Activated CD4-positive, alpha-beta T cell treated with anti-CD3 and anti-CD28 coated beads, Interleukin-2, amount 50 U/mL, for 48 hours (primary cell): ENCODE data around the gene WDFY3.

Experiments
- DNase-seq, 2 experiments: peaks; one replicate each; pipeline ENCODE4 v3.0.0-alpha.2; 2020

Gene WDFY3

DNA sequence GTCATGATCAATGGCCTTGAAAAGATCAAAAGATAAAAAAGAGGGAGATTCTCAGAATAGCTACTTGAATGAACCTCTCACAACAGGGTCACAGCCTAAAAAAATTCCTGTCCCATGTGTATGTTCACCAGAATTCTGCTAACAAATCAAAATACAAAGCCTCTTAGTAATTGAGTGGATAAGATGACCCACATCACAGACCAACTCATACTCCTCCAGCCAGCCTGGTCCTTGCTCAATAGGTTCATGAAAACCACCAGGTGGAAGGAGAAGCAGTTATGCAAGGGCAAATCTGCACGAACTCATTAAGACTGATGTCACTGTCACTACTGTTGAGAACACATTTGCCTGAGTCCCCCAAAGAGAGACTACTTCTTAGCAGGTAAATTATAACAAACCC, 21.5 kb downstream of the WDFY3 start:
- DNase-seq: no peak

- no peak for DNase-seq
These were observed 25.5 kb downstream of the WDFY3 start for GRCh38 chr4:84940960-84941359.

- DNase-seq: no peak
These were observed 27.4 kb downstream of the WDFY3 start for GRCh38 chr4:84939113-84939512.

- DNase-seq: no peak
These were observed 28.2 kb downstream of the WDFY3 start for GRCh38 chr4:84938316-84938715.

DNA sequence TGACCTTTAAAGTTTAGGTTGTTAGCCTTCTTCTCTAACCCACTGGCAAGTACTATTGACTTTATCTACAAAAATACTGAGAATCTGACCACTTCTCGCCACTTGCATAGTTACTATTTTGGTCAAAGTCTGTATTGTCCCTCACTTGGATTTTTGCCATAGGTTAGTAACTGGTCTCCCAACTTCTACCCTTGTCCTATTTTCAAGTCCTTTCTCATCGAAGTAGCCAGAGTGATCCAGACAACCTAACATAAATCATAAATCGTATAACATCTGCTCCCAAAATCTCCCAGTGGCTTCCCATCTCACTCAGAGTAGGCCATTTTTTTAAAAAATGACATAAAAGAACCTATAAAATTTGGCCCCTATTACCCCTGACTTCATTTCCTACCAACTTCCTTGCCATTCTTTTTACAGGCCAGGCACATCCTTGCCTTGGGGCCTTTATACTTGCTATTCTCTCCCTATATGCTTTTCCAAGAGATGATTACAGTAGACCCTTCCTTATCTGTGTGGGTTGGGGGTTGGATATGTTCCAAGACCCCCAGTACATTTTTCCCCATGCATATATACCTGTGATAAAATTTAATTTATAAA, 29.0 kb downstream of the WDFY3 start:
- no peak for DNase-seq

- DNase-seq: no peak
These were observed 30.4 kb downstream of the WDFY3 start for GRCh38 chr4:84936123-84936522.

DNA sequence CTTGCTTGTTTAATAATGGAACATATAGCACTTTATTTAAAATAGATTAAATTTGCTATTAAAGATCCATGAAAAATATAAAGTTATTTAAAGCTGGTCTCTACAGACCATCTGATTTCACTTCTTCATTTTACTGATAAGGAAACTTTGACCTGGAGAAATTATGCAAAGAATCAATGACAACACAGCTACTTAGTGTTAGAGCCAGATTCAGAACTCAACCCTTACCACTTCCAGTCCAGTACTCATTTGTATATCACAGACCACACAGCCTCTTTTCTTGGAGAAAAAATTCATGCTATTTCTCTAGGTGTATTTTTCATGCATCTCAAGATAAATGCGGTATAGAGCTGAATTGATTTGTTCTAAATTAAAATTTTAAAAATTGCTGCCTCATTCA, 34.0 kb downstream of the WDFY3 start:
- no peak for DNase-seq

- no peak for DNase-seq
These were observed 34.5 kb downstream of the WDFY3 start for GRCh38 chr4:84931961-84932360.

DNA sequence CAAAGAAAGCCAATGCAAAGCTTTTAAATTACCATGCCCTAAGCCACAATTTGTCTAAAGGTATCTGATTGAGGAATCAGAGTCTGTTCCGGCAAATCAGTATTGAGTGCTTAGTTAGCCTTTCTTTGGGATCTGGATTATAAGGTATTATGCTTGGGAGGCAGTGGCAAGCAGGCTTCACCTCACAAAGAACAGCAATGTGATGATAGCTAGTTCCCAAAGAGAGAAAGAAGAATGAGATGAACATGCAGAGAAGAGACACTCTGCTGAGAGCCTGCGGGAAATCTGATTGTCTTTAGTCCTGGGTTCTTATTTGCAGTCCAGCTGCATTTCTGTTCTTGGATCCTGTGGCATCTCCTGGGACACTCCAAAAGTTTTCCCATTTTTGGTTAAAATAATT, 35.2 kb downstream of the WDFY3 start:
- no peak for DNase-seq

GRCh38 chr4:84928089-84928488, 38.4 kb downstream of the WDFY3 start:
- DNase-seq: no peak

GRCh38 chr4:84927428-84927827, 39.1 kb downstream of the WDFY3 start:
- no peak for DNase-seq

- no peak for DNase-seq
These were observed 40.9 kb downstream of the WDFY3 start for GRCh38 chr4:84925558-84925957.

DNA sequence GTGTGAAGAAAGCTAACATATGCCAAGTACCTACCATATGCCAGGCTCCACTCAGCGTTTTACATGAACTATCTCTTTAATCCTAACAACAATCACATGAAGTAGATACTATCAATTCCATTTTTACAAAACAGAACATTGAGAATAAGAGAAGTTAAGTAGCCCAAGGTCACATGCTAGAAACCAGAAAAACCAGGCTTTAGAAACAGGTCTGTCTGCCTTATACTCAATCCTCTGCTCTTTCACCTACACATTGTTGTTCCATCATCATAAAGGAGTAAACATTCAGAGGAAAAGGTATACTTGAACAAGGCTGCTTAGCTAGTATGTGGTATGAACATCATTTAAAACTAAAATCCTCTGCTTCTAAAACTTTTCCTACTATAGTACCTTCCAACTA, 42.1 kb downstream of the WDFY3 start:
- DNase-seq: no peak

DNA sequence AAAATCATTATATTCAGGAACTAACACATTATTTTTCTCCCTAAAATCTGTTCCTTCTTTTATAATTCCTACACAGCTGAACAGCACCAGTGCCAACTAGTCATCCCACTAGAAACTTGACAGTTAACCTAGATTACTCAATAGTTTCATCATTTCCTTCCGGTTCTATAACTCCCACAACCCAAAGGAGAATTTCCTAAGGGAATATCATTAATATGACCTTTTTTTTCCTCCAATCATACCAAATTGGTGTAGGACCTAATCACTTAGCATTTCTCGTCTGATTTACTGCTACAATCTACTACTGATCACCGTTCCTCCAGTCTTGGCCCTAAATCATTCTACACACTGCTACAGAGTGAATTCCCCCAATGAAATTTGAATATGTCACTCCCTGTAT, 45.9 kb downstream of the WDFY3 start:
- no peak for DNase-seq

- no peak for DNase-seq
These were observed 48.5 kb downstream of the WDFY3 start for GRCh38 chr4:84917869-84918600.

- DNase-seq: no peak
These were observed 49.2 kb downstream of the WDFY3 start for GRCh38 chr4:84917086-84917821.

GRCh38 chr4:84916227-84916626, 50.3 kb downstream of the WDFY3 start:
- DNase-seq: no peak

GRCh38 chr4:84915396-84915780, 51.1 kb downstream of the WDFY3 start:
- no peak for DNase-seq

DNA sequence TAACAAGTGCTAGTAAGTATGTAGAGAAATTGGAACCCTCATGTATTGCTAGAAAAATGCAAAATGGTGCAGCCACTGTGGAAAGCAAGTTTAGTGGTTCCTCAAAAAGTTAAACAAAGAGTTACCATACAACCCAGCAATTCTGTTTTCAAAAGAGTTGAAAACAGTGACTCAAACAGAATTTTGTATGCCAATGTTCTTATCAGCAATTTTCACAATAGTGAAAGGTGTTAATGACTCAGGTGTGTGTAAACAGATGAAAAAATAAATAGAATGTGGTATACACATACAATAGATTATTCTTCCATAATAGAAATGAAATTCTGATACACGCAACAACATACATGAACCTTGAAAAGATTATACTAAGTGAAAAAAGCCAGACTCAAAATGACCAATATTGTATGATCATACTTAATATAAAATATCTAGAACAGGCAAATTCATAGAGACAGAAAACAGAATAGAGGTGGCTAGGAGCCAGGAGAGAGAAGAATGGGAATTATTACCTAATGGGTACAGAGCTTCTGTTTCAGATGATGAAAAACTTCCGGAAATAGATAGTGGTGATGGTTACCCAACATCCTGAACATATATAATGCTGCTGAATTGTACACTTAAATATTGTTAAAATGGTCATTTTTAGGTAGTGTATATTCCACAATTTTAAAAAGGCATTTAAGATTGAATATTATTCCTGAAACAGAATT, 51.6 kb downstream of the WDFY3 start:
- no peak for DNase-seq

- DNase-seq: no peak
These were observed 53.3 kb downstream of the WDFY3 start for GRCh38 chr4:84913176-84913575.

GRCh38 chr4:84912741-84913140, 53.7 kb downstream of the WDFY3 start:
- DNase-seq: no peak

DNA sequence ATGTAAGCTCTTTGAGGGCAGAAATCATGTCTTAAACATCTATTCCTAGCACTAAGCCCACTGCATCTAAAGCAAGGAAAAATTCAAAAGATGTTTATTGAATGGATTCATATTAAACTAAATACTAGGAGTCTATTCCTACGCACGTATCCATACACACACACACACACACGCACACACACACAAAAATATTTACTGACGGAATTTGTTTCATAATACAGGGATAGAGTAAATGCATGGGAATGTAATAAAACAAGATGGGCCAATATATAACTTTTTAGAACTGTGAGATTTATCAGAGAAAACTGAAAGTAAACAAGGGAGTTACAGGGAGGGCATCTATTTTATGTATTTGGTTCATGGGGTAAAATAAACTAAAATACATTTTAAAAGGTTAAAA, 57.6 kb downstream of the WDFY3 start:
- no peak for DNase-seq

DNA sequence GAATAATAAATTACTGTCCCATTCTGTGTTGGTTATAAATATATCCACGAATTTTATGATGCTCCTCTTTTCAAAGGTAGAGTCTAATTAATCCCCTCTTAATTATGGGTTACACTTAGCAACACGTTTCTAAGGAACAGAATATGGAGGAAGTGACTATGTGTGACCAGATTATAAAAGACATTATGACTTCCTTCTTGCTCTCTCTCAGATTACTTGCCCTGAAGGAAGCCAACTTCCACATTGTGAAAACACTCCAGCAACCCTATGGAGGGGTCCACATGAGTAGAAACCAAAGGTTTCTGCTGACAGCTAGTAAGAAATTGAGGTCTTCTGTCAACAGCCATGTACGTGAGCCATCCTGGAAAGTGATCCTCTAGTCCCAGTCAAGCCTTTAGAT, 59.3 kb downstream of the WDFY3 start:
- no peak for DNase-seq

DNA sequence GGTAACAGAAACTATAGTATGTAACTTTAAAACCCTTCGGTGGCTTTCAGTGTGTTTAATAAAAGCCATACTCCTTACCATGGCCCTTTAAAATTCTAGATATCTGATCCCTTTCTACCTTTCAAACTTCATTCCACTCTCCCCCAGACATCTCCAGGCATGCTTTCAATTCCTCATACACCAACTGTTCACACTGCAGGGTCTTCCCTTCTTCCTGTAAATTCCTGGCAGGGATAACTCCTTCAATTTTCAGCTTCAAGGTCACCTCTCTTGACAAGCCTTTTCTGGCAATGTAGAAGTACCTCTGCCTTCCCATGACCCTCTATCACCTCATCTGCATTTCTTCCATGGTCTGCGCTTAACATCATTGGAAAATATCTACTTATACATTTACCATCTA, 60.8 kb downstream of the WDFY3 start:
- no peak for DNase-seq
